K562 (cell line): Measurements from ENCODE around the gene AAMDC. TPM values are rescaled to one million over a fixed set of nuclear protein-coding genes. Genes with fewer than 3 reads are reported as not detected.

Experiments
- ATAC-seq: fragments of 200-7000 bp; cut with Tn5 transposase; 3 replicates; pipeline ENCODE4 v1.9.1; 2020; ENCODE audit warnings: moderate library complexity
- BruUV-seq: library from RNA; stranded (reverse); fragments of 400-500 nt; replicated peaks from 2 replicates; lab custom pipeline; 2021; lab: Mats Ljungman, UMichigan
- CTCF ChIA-PET: fragments of 300-600 bp; formaldehyde crosslinking; extraction: SDS; loops from one replicate; lab custom pipeline; 2021; ENCODE audit warnings: low intra/inter-chr PET ratio; lab: Yijun Ruan, JAX
- POLR2A ChIA-PET: fragments of 300-600, 350-650 bp; sonication (Branson Sonifier 250); formaldehyde crosslinking; extraction: SDS; loops from one replicate; lab custom pipeline; 2021; ENCODE audit warnings: antibody characterized with exemption, inconsistent platforms; lab: Yijun Ruan, JAX
- DNase-seq, 4 experiments: peaks; one replicate each; pipeline versions ENCODE4 v3.0.0 to v3.0.0-alpha.2; 2011 to 2018; ENCODE audit warnings: low spot score in 3 of 4, mixed read lengths in 3 of 4; ENCODE audit errors: extremely low read depth in 1 of 4
- FAIRE-seq: peaks from 2 replicates; lab custom pipeline; 2011; peaks lifted over from hg19 to GRCh38; lab: Jason Lieb, UNC
- H2AFZ ChIP-seq: 2 replicates; pipeline ENCODE4 v1.6.0; 2011; ENCODE audit warnings: low read depth, low read length, control low read depth, inconsistent platforms
- H3K27ac ChIP-seq: fragments of 200-600 bp; 3 replicates; pipeline ENCODE4 v1.8.0; 2011; ENCODE audit warnings: low read depth, mild to moderate bottlenecking, control low read depth, inconsistent platforms, low read length, moderate library complexity, mixed read lengths; ENCODE audit errors: extremely low read depth
- H3K27me3 ChIP-seq, 2 experiments: fragments of 300-600 bp in 1 of 2; 2 replicates in 1 of 2; 3 replicates in 1 of 2; pipeline versions ENCODE4 v1.6.0 to v1.8.0; 2011; ENCODE audit warnings: inconsistent platforms in 2 of 2, low read length in 2 of 2, mild to moderate bottlenecking in 1 of 2, mixed read lengths in 1 of 2, moderate library complexity in 1 of 2; ENCODE audit not compliant: control insufficient read depth in 2 of 2, insufficient read depth in 2 of 2
- H3K36me3 ChIP-seq: fragments of 300-600 bp; 3 replicates; pipeline ENCODE4 v1.8.0; 2011; ENCODE audit warnings: mild to moderate bottlenecking, low read length, inconsistent platforms; ENCODE audit not compliant: control insufficient read depth, insufficient read depth
- H3K4me1 ChIP-seq, 2 experiments: fragments of 200-600 bp in 1 of 2; replicated peaks in 1 of 2; 2 replicates in 1 of 2; 3 replicates in 1 of 2; pipeline versions ENCODE4 v1.5.1 to v1.8.0; 2011; ENCODE audit warnings: inconsistent platforms in 2 of 2, low read length in 2 of 2, mild to moderate bottlenecking in 1 of 2, mixed read lengths in 1 of 2, moderate library complexity in 1 of 2; ENCODE audit not compliant: control insufficient read depth in 2 of 2, insufficient read depth in 2 of 2
- H3K4me2 ChIP-seq: 2 replicates; pipeline ENCODE4 v1.6.1; 2011; ENCODE audit warnings: low read length, control low read depth, inconsistent platforms, mixed read lengths; ENCODE audit not compliant: insufficient read depth
- H3K4me3 ChIP-seq: fragments of 200-600 bp; sonication (generic), shearing (Covaris generic); 2 replicates; pipeline ENCODE4 v1.5.1; 2016; ENCODE audit warnings: control low read depth, inconsistent platforms
- H3K79me2 ChIP-seq: fragments of 200-600 bp; 3 replicates; pipeline ENCODE4 v1.8.0; 2011; ENCODE audit warnings: low read length, inconsistent platforms; ENCODE audit not compliant: control insufficient read depth, insufficient read depth
- H3K9ac ChIP-seq, 2 experiments: 2 replicates each; pipeline versions ENCODE4 v1.6.0 to v1.6.1; 2011; ENCODE audit warnings: low read depth in 2 of 2, low read length in 2 of 2, control low read depth in 1 of 2, inconsistent platforms in 1 of 2, mild to moderate bottlenecking in 1 of 2, mixed read lengths in 1 of 2; ENCODE audit not compliant: insufficient read depth in 1 of 2
- H3K9me1 ChIP-seq: one replicate; pipeline ENCODE4 v1.6.0; 2011; ENCODE audit warnings: inconsistent platforms, mild to moderate bottlenecking, low read length, moderate library complexity; ENCODE audit not compliant: control insufficient read depth, insufficient read depth
- H3K9me3 ChIP-seq: replicated peaks from 2 replicates; pipeline ENCODE4 v1.5.1; 2011; ENCODE audit warnings: low read depth, low read length, inconsistent platforms; ENCODE audit not compliant: control insufficient read depth, insufficient read depth
- H4K20me1 ChIP-seq: replicated peaks from 2 replicates; pipeline ENCODE4 v1.6.1; 2011; ENCODE audit warnings: low read length, inconsistent platforms, mixed read lengths; ENCODE audit not compliant: control insufficient read depth, insufficient read depth
- ATF3 ChIP-seq, 2 experiments: fragments of 450-650 bp in 1 of 2; sonication (generic) in 1 of 2; formaldehyde crosslinking in 1 of 2; IDR thresholded peaks in 1 of 2; conservative IDR thresholded peaks in 1 of 2; 2 replicates each; pipeline versions ENCODE4 v1.6.1 to v1.8.1; 2016 to 2023; ENCODE audit warnings: mild to moderate bottlenecking in 2 of 2, moderate library complexity in 2 of 2, inconsistent platforms in 1 of 2, missing genetic modification reagents in 1 of 2
- HSF4 ChIP-seq: fragments of 250-450 bp; sonication (Bioruptor Pico); IDR thresholded peaks from 2 replicates; pipeline ENCODE4 v2.1.2; 2022; ENCODE audit warnings: mild to moderate bottlenecking, moderate library complexity, borderline replicate concordance
- ILF3 ChIP-seq: fragments of 450-650 bp; IDR thresholded peaks from 2 replicates; pipeline ENCODE4 v1.6.1; 2018; ENCODE audit warnings: antibody characterized with exemption, mild to moderate bottlenecking, moderate library complexity, borderline replicate concordance
- MCM7 ChIP-seq, 2 experiments: fragments of 450-650 bp; IDR thresholded peaks; 2 replicates each; pipeline ENCODE4 v1.6.1; 2016 to 2018
- NONO ChIP-seq, 2 experiments: fragments of 200-400 bp in 1 of 2; fragments of 450-650 bp in 1 of 2; formaldehyde crosslinking in 1 of 2; IDR thresholded peaks; 2 replicates each; pipeline ENCODE4 v1.6.1; 2017; ENCODE audit warnings: low read depth in 2 of 2, mild to moderate bottlenecking in 2 of 2, moderate library complexity in 2 of 2, low read length in 1 of 2
- PHF21A ChIP-seq: fragments of 450-650 bp; IDR thresholded peaks from 2 replicates; pipeline ENCODE4 v1.6.1; 2017; ENCODE audit warnings: low read depth, borderline replicate concordance
- PHF8 ChIP-seq: fragments of 200-600 bp; sonication (generic); IDR thresholded peaks from 2 replicates; pipeline ENCODE4 v1.6.1; 2012; ENCODE audit warnings: mixed run types, mild to moderate bottlenecking, inconsistent platforms, low read length, moderate library complexity, borderline replicate concordance
- SMARCA4 ChIP-seq: fragments of 450-650 bp; IDR thresholded peaks from 2 replicates; pipeline ENCODE4 v1.6.1; 2016
- SRSF7 ChIP-seq: fragments of 200-400 bp; formaldehyde crosslinking; optimal IDR thresholded peaks from 2 replicates; pipeline ENCODE3; 2017; ENCODE audit warnings: mild to moderate bottlenecking, low read depth, low read length
- ZBTB5 ChIP-seq: fragments of 450-650 bp; IDR thresholded peaks from 2 replicates; pipeline ENCODE4 v1.6.1; 2017; ENCODE audit warnings: antibody characterized with exemption
- ZKSCAN1 ChIP-seq: fragments of 150-350 bp; IDR thresholded peaks from 2 replicates; pipeline ENCODE4 v1.6.1; 2016; ENCODE audit warnings: low read depth, low read length
- ZKSCAN8 ChIP-seq: fragments of 200-800 bp; sonication (Bioruptor generic); IDR thresholded peaks from 2 replicates; pipeline ENCODE4 v1.6.1; 2016; ENCODE audit warnings: missing genetic modification characterization, missing compliant biosample characterization
- ZNF165 ChIP-seq: fragments of 250-450 bp; sonication (Bioruptor Pico); IDR thresholded peaks from 2 replicates; pipeline ENCODE4 v1.4.0; 2020; ENCODE audit warnings: borderline replicate concordance
- ZNF436 ChIP-seq: fragments of 250-450, 450-650 bp; sonication (Bioruptor Pico); formaldehyde crosslinking; IDR thresholded peaks from 2 replicates; pipeline ENCODE4 v1.7.0; 2020; ENCODE audit warnings: mild to moderate bottlenecking
- ZNF79 ChIP-seq: fragments of 250-450 bp; sonication (Bioruptor Pico); IDR thresholded peaks from 2 replicates; pipeline ENCODE4 v1.4.0; 2020; ENCODE audit warnings: low read depth, mild to moderate bottlenecking, moderate library complexity
- ZSCAN29 ChIP-seq: fragments of 450-650 bp; IDR thresholded peaks from 2 replicates; pipeline ENCODE4 v1.6.1; 2017
- WGBS: fragments of 100-300 bp; shearing (Covaris generic); methylation state at CpG from one replicate; pipeline ENCODE4 v1.1.6; 2016; ENCODE audit warnings: low coverage, mixed read lengths; ENCODE audit not compliant: insufficient coverage; ENCODE audit errors: missing lambda C conversion rate; 5-methylcytosine and 5-hydroxymethylcytosine counted together
- in situ Hi-C: fragments of 300-500 bp; cut with MboI; formaldehyde crosslinking; loops from 4 replicates; pipeline ENCODE4 v1.15.0; 2018; ENCODE audit warnings: inconsistent platforms, mixed read lengths
- intact Hi-C: fragments of 100-400 bp; cut with micrococcal nuclease; formaldehyde crosslinking; loops from 2 replicates; pipeline ENCODE4 v1.14.2; 2022
- polyA plus RNA-seq, 8 experiments: library from polyadenylated mRNA; depleted of rRNA in 4 of 8; stranded (reverse) in 5 of 8; unstranded in 3 of 8; fragments of >200 nt; fragmentation: Nextera tagmentation in 2 of 8; fragmentation: Illumina TruSeq in 1 of 8; extraction: Ambion mirVana in 2 of 8; extraction: Trizol in 1 of 8; gene quantifications; 2 replicates each; pipeline versions ENCODE4 v1.2.1 to v1.2.3, GENCODE V29; 2011 to 2014; ENCODE audit warnings: inconsistent platforms in 1 of 8, missing spikeins in 1 of 8
- total RNA-seq, 7 experiments: library from RNA; depleted of rRNA in 6 of 7; stranded (reverse); fragments of >200 nt in 6 of 7; fragmentation: Illumina TruSeq in 2 of 7; extraction: Trizol in 2 of 7; gene quantifications; 2 replicates each; pipeline versions ENCODE4 v1.2.1 to v1.2.3, GENCODE V29; 2011 to 2021; ENCODE audit warnings: low replicate concordance in 1 of 7

The AAMDC gene
- total and polyA plus RNA-seq, 9 of the 15 experiments (the other 6 are each of a cell fraction or from before 2014, with no cell fraction given): 10.4 to 40.6 (median 15.6) TPM

GRCh38 chr11:77866336-77866735 lies 45.4 kb downstream of the AAMDC start (continued):
- no peak for TF ChIP-seq ATF3 (IDR thresholded peaks at IDR 0.05)
- no peak for TF ChIP-seq ATF3 (CRISPR knock-in tag; conservative IDR thresholded peaks at IDR 0.05)
- no peak for TF ChIP-seq PHF8
- no peak for TF ChIP-seq MCM7 (IDR thresholded peaks at IDR 0.05)

GRCh38 chr11:77868744-77869143 lies 47.8 kb downstream of the AAMDC start:
- Histone ChIP-seq H3K4me1 (no peaks in the 10 kb centered on the region), H3K9me3 (no peaks in the 10 kb centered on the region), H2AFZ (no peak overlapping the region), H3K9me1 (no peaks in the 10 kb centered on the region), H3K4me3 (no peak overlapping the region), H3K27me3 (no peaks in the 10 kb centered on the region), H4K20me1 (no peaks in the 10 kb centered on the region), H3K79me2 (no peaks in the 10 kb centered on the region), H3K27ac (no peak overlapping the region), H3K36me3 (peaks cover 8% of the 10 kb centered on the region; the same call in 1 of the 3 replicates), H3K9ac (no peak overlapping the region), H3K4me2 (no peak overlapping the region)
- in situ Hi-C loops (no loop called here), intact Hi-C loops (no loop called here)
- WGBS: 82% methylated on average over 4 of the region's 4 CpGs
- TF ChIP-seq ZBTB5 (no peak), ZSCAN29 (no peak), SRSF7 (no peak), ZNF79 (no peak), ZNF436 (CRISPR knock-in tag) (no peak), ZKSCAN8 (CRISPR knock-in tag) (no peak), PHF21A (no peak), SMARCA4 (no peak), NONO (IDR thresholded peaks at IDR 0.05; ENCODE audit: low read depth in 2 of 2, low read length in 1 of 2) (no peak), ILF3 (no peak), ZKSCAN1 (no peak), HSF4 (CRISPR knock-in tag) (no peak), ZNF165 (CRISPR knock-in tag) (no peak)
- ChIA-PET POLR2A (no interaction called here), CTCF (no interaction called here)
- BruUV-seq: no TSS peak
- DNase-seq (no peak), FAIRE-seq (no peak), ATAC-seq (no peak)
